GM10266 (cell line): Measurements from ENCODE around the gene LYPD6B.

ENCODE experiments used
- DNase-seq: peaks from one replicate; pipeline ENCODE4 v3.0.0; 2012; ENCODE audit errors: extremely low spot score
- TF ChIP-seq, protein P1 (sequence below): IDR thresholded peaks from 2 replicates; pipeline ENCODE4 v1.5.1; 2012; ENCODE audit warnings: mild to moderate bottlenecking, low read depth; ENCODE audit not compliant: control insufficient read depth, insufficient read depth; ENCODE audit errors: missing control alignments

LYPD6B gene

DNA sequence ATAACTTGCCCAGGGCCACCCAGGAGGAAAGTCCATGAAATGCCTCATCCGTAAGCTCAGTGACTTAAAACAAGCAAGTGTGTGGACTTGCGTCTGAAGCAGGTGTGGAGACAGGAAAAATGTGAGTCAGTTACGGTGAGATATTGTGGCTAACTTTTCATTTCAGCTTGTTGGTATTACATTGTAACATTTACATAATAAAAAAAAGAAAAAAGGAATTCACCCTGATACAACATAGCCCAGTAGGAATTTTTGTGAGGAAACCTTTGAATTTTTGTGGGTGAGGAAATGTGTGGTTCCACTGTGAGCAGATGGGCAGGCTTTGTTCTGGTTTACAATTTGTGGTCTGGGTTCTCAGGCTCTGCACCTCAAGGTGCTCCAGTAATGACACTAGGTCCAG lies 33.7 kb upstream of the LYPD6B start:
- TF ChIP-seq, protein P1, sequence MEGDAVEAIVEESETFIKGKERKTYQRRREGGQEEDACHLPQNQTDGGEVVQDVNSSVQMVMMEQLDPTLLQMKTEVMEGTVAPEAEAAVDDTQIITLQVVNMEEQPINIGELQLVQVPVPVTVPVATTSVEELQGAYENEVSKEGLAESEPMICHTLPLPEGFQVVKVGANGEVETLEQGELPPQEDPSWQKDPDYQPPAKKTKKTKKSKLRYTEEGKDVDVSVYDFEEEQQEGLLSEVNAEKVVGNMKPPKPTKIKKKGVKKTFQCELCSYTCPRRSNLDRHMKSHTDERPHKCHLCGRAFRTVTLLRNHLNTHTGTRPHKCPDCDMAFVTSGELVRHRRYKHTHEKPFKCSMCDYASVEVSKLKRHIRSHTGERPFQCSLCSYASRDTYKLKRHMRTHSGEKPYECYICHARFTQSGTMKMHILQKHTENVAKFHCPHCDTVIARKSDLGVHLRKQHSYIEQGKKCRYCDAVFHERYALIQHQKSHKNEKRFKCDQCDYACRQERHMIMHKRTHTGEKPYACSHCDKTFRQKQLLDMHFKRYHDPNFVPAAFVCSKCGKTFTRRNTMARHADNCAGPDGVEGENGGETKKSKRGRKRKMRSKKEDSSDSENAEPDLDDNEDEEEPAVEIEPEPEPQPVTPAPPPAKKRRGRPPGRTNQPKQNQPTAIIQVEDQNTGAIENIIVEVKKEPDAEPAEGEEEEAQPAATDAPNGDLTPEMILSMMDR: no peak
- DNase-seq: no peak

DNA sequence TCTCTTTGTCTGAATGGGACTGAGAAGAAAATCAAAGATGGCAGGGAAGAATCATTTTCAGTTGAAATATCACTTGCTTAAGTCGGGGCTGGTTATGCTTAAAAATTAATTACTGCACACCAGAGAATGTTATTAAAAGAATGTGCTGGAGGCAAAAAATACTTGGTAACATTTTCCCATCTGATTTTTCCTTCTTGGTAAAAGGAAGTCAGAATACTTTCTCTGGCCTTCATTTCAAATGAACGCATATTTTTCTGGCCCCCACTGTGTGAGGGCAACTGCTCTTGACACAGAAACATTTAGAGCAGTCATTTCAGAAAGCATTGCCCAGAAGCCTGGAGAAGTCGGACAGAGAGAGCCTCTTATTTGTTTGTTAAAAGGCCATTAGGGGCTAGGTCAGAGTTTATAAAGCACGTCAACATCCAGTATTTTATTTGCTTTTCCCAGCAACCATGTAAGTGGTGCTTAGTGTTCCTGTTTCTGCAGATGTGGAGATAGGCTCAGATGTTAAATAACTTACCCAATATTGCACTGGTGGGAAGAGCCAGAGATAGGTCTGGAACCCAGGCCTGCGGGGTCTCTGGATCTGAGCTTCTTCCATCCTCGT lies 32.9 kb upstream of the LYPD6B start:
- TF ChIP-seq, protein P1: no peak
- no peak for DNase-seq

DNA sequence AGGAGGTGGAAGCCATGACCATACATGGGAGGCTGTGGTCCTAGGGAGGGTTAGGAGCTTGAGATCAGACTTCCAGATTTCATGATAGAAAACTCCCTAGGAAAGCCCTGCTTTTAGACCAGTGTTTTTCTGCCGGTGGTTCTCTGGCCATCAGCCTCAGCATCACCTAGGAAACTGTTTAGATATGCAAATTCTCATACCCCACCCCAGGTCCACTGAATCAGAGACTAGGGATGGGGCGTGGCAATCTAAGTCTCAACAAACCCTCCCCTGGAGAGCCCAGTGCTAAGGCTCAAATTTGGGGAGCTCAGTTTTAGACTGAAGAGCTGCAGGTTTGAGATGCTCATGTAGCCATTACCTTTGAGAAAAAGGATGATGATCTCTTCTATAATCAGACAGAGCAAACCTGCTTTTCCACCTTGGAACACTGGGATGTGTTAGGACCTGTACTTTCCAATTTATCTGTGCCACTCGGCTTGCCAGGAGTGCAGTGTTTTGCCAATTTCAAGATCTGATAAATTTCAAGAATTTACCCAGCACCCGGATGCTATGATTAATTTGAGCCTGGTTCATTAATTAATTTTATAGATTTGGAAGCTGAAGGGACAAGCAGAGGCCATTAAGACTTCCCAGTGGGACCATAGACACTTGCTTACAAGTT lies 31.5 kb upstream of the LYPD6B start:
- TF ChIP-seq, protein P1: no peak
- DNase-seq: peak; percentile 35

DNA sequence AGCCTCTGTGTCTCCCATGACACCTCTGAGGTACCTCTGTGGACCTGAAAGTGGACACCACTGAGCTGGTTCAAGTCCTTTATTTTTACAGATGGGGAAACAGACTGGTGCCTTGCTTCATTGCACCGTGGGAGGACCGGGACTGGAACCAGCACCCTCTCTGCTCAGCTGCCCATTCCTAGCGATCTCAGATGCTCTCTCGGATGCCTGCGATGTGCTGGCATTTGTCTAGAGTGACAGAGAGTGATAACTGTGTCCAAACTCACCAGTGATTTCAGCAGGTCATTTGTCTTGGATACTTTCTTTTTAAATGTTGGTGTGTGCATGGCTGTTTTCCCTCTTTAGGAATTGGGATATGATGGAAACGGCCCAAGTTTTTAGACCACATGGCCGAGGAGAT lies 30.1 kb upstream of the LYPD6B start:
- TF ChIP-seq, protein P1: no peak
- no peak for DNase-seq

DNA sequence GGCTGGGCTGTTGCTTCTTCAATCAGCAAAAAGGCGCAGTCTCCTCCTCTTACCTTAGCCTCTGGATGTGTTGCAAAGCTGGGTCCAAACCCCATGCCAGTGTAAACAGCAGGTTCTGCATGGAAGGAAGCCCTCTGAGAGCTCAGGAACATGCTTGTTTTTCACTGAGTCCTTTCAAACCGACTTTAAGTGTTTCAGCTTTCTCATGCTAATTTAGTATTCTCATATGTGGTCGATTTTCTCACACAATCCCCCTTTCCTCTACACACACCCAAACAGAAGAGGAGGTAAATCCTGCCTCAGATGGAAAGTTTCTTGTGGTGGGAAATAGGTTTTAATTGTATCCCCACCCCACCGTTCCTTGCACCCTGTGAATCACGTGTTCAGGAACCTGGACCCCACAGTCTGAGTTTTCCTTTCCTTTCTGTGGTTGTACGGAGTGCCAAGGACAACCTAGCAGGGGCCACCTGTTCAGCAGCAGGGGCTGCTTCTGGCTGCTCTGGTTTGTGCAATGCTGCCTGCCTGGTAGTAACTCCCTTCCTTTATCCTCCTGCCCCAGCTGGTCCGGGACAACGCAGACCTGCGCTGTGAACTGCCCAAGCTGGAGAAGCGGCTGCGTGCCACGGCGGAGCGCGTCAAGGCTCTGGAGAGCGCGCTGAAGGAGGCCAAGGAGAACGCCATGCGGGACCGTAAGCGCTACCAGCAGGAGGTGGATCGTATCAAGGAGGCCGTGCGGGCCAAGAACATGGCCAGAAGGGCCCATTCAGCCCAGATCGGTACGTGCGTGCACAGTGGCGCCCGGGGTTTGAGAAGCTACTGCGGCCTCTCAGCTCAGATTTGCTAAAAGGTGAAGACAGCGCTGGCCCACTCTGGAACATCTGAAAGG lies 28.7 kb upstream of the LYPD6B start:
- no peak for DNase-seq
- TF ChIP-seq, protein P1: no peak

DNA sequence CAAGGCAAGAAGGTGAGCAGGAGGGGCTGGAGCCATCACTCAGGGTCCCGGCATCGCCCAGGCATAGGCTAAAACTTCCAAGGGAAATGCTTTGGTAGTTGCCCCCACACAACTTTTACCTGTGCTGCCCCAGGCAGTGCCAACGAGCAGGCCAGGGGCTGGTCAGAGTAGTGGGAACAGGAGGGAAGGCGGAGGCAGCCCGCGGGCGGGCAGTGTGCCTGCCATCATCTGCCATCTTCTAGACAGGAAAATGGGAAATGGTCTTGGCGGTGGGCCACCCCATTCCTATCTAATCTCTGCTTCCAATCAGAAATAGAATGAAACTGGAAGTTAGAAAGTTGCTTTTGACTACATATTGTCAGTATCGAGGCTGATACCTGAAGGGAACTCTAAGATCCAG lies 26.0 kb upstream of the LYPD6B start:
- DNase-seq: no peak
- TF ChIP-seq, protein P1: no peak
